ENCODE results near the gene TMEM135.

TMEM135 gene

DNA sequence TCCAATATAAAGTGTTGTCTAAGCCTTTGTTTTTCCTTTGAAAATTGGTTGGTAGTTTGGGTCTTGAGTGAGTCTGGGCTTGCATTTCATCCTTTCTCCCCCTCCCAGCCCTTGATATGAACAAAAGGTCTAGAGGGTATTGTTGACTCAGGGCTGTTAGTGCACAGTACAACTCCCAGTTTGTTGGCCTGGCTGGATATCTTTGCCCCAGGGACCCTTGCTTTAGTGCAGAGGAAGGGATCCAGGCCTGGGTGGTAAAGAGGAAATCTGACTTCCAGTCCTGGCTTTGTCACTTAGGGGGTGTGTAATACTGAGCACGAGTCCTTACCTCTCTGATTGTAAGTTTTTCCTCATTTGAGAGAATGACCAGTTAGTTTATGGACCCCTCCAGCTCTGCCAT is 330.4 kb downstream of the TMEM135 start:
- DNase-seq = no peak

DNA sequence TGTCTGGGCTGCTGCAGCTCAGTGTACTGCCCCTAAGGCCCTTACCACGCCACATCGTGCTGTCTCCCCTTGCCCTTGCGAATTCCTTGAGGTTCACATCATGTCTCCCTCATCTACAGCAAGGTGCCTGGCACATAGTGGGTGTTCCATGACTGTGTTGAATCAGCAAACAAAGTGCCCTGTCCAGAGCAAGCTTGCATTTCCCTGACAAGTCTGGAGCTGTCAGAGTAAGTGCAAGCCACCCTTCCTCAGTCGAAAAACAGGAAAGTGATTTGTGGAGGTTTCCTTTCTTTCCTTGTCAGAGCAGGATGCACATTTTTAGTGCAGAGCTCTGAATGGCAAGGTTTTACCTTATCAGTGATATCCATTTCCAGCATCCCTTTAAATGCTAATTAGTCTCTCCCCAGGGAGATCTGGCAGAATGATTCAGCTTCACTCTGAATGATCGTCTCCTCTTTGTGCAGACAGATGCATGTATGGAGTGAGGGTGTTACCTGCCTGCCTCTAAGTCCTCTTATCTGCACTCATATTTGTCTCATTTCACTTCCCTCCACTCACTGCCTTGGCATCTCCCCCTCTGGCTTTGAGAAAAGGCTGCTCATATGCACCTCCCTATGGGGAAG is 331.2 kb downstream of the TMEM135 start:
- DNase-seq = peak; percentile 93

DNA sequence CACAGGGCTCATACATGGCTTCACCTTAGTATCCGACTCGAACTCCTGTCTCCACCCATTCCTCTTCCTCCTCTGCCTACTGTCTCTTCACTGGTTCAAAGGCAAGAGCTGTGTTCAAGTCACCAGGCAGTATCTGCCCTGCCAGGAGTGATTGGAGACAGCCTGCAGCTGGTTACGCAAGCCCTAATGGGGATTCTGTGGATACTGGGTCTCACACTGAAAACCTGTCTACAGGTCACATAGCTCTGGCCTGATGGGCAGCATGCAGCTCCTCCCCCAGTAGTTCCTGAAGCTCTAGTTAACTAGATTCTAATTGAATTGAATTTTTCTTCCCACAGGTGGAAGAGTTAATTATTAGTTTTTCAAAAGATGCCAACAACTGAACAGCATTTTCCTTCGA is 332.2 kb downstream of the TMEM135 start:
- DNase-seq = no peak

- DNase-seq = no peak
Observed at GRCh38 chr11:87372065-87372464, 334.3 kb downstream of the TMEM135 start.
